GM11168 (cell line): ENCODE results near the gene GRAMD2B.
"Not testable (repeated sequence)": the region's sequence is repeated elsewhere in the genome, so short reads cannot be mapped to it uniquely, and the experiment has no call there.

Experiments
- in situ Hi-C: fragments of 300-500 bp; cut with MboI; formaldehyde crosslinking; loops from one replicate; pipeline ENCODE4 v1.12.0; 2022; ENCODE audit warnings: low sequenced_read_pairs; ENCODE audit not compliant: unreplicated experiment

The GRAMD2B gene

DNA sequence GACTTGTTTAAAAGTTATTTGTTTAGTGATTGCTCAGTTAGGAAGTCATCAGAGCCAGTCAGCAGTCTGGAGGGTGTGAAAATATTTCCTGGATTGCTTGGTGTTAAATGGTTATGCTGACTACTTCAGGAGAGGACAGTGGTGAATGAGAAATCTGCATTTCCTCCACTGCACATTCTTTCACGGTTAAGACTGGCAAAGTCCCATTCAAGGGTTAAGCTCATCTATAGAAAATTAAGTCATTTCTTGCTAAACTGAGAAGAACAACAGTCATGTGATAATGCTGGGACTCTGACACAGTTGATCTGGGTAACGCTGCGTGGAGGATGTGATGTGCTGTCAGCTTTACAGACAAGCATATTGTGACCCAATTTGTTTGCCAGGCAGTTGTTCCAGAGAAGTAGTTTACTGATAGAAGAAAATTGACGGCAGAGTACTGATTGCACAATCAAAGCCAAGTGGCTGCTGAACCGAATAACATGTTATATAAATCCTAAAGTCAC, 80.4 kb downstream of the GRAMD2B start:
- in situ Hi-C loops = no loop called here

DNA sequence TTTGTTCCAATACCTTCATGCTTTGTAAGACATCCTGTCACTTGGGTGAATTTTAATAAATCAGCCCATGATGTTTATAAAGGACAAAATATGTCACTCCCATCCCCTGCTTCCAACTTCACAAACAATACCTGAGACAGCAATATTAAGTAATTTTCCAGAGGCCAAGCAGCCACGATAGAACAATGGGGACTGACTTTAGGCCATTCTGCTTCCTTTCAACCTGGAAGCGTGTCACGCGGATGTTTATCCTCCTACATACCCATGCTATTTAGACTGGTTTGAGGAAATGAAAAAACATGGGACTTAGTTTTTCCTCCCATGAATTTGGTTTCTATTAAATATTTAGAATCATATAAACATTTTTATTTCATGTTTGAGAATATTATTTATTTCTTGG, 82.9 kb downstream of the GRAMD2B start:
- in situ Hi-C loops = no loop called here

DNA sequence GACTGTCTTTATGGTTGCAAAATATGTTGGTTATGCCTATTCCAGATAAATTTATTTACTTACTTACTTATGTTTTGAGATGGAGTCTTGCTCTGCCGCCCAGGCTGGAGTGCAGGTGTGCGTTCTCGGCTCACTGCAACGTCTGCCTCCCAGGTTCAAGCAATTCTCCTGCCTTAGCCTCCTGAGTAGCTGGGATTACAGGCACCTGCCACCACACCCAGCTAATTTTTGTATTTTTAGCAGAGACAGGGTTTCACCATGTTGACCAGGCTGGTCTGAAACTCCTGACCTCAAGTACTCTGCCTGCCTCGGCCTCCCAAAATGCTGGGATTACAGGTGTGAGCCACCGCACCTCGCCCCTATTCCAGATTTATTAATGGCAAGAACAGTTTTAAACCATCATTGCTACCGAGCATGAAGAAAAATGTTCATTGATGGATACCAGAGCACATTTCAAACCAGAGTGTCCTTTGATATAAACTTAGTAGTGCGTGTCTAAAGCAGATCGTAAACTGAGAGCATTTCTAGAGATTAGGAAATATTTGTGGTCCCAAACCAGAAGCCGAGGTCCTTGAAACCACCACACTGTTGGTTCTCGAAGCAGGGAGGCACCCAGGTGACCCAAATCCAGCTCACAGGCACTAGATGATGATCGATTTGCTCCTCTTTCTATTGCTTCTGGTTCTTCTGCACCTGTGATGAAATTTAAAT, 85.2 kb downstream of the GRAMD2B start:
- in situ Hi-C loops = no loop called here

DNA sequence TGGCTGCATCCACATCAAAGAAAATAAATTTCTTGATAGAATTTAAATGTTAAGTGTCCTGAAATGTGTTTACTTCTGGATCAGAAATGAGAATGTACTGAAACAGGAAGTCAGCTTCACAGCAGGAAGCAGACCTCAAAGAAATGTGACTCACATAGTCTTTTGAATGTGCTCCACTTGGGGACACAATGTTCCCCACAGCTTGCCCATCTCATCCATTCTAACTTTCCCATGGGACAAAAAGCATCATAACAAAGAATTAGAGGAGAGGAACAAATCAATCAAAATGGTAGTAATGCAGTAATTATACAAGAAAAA, 85.7 kb downstream of the GRAMD2B start:
- in situ Hi-C loops = no loop called here

DNA sequence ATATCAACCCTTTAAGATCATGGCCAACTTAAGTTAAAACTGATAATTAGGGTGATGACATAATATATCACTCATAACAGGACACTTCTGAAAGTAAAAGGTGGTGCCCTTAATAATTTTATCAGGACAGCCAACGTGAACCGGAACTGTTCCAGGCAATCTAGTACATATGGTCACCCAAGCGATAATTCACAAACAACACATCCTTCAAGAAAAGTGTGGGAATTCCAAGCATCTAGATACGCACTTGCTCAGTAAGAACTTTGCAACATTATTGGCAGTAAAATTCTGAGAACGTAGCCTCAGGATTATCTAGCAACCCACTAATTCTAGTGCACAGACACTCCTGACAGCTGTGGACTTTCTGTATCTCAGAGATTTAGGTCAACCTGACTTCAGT, 86.1 kb downstream of the GRAMD2B start:
- in situ Hi-C loops = no loop called here

DNA sequence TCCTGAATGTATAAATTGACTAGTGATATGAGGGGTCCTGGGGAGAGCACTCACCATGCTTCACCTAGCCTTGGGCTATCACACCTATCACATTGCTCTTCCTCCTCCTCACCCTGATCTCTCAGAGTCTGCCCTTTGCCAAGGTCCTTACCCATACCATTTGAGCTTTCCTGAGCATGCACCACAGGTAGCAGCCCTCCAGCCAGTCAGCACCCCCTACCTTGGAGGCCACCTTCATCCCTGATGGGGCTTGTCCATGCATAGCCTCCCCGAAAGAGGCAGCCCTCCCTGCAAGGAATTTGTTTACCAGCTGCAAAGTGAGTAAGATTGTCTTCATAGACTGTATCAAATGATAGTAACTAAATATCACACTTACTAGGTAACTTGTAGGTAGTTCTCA, 88.8 kb downstream of the GRAMD2B start:
- in situ Hi-C loops = no loop called here

DNA sequence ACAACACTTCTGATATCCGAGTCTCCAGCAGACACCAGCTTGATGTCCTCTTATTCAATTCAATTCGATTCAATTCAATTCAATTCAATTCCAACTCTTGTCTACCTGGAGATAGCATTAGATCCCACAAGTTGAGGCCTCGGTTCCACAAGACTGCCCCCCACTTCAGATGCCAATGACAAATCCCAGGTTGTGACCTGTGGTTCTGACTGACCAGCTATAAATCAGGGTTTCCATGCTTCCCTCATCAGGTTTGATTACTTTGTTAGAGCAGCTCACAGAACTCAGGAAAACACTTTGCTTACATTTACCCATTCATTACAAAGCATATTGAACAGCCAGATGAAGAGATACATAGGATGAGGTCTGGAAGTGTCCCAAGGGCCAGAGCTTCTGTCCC, 89.2 kb downstream of the GRAMD2B start:
- in situ Hi-C loops = no loop called here

DNA sequence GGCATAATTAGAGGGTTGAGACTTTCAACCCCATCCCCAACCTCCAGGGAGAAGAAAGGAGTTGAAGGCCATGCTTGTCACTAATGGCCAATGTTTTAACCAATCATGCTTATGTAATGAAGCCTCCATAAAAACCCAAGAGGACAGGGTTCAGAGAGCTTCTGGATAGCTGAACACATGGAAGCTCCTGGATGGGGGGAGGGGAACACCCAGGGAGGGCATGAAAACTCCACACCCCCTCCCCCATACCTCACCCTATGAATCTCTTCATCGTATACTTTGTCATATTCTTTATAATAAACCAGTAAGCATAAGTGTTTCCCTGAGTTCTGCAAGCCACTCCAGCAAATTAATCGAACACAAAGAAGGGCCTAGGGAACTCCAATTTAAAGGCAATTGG, 90.1 kb downstream of the GRAMD2B start:
- in situ Hi-C loops = no loop called here

DNA sequence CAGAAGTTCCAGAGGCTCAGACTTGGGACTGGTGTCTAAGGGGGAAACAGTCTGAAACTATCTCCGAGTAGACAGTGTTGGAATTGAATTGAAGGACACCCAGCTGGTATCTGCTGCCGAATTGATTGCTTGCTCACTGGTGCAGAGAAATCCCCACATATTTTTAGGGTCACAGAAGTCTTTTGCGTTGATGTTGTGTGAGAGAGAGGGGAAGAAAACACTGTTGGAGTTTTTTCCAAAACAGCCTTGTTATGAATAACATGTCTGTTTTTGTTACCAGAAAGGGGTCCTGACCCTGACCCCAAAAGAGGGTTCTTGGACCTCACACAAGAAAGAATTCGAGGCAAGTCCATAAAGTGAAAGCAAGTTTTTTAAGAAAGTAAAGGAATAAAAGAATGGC, 90.5 kb downstream of the GRAMD2B start:
- in situ Hi-C loops = no loop called here

DNA sequence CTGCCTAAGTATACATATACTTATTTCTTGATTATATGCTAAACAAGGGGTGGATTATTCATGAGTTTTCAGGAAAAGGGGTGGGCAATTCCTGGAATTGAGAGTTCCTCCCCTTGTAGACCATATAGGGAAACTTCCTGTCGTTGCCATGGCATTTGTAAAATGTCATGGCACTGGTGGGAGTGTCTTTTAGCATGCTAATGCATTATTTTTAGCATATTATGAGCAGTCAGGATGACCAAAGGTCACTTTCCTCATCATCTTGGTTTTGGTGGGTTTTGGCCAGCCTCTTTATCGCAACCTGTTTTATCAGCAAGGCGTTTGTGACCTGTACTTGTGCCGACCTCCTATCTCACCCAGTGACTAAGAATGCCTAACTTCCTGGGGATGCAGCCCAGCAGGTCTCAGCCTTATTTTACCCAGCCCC, 90.9 kb downstream of the GRAMD2B start:
- in situ Hi-C loops = no loop called here

DNA sequence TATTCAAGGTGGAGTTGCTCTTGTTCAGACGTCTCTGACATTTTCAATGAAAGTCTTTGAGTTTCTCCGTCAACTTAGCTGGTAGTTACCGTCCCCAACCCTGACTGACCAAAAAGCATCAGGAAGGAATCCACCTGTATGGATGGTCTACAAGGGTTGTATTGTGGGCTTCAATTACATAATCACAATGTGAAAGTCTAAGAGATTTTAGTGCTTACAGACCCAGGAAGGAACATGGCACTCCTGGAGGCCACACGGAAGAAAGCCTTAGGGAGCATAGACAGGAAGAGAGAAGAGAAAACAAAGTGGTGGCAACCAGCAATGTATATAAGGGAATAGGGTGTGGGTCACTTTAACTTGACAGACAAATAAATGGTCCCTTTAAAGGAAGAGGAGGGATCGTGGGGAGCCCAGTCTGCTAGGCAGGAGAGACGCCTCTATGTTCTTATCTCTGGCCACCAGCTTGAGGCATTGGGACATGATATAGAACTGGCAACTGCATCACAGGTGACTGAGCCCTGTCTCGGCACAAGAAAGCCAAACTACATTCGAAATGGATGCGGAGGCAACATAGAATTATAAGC, 91.4 kb downstream of the GRAMD2B start:
- in situ Hi-C loops = no loop called here

DNA sequence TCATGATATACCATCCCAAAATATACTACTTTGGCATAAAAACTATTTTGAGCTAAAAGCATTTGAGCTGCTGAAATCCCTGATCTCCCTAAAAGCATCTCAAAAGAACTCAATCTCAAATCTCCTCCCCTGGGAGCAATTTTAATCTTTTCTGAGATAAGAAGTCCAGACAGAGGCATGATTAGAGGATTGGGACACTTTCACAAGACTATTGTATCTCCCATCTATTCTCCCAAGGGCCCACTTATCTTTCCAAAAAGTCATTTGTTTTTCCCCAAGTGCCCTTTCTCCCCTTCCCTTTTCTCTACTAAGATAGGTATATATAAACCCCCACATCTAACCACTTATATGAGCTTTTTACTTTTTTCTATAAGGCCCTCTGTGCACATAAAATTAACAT, 92.1 kb downstream of the GRAMD2B start:
- in situ Hi-C loops = no loop called here

DNA sequence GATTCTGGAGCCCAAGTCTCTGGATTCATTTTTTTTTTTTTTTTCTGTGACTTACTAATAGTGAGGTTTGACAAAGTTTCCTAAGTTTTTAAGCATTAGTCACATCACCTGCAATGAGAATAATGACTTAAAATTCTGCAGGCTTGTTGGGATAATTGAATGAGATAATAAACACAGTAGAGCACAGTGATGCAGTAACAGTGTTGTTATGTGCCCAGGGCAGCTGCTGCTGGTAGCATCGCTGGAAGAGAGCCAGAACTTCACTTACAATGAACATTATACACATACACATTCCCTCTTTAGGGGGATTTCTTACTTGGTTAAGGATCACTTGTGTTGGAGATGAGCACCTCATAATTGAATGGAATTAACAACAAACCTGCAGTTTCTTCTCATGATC, 92.9 kb downstream of the GRAMD2B start:
- in situ Hi-C loops = no loop called here

DNA sequence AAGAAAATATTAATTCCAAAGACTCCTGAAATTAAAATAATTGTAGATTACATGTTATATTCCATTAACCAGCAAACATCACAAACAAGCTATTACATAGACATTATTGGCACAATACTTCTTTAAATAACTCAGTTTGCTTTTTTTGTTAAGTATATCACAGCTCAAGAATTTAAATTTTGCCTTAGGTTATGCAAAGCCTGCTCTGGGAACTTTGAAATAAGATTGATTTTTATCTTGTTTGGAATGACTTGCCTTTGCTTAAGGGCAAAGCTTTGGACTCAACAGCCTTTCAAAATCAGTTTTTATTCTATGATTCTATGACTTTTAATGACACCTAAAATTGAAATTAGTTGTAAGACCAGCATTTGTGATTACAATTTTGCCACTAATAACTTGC, 93.6 kb downstream of the GRAMD2B start:
- in situ Hi-C loops = no loop called here

DNA sequence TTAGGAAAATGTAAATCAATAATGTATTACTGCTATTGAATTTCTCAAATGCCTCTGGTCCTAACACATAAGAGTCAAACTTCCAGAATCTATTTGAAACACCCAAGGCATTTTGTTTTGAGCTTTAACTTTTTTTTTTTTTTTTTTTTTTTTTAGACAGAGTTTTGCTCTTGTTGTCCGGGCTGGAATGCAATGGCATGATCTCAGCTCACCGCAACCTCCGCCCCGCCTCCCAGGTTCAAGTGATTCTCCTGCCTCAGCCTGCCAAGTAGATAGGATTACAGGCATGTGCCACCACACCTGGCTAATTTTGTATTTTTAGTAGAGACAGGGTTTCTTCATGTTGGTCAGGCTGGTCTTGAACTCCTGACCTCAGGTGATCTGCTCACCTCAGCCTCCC, 96.0 kb downstream of the GRAMD2B start:
- in situ Hi-C loops = not testable (repeated sequence)

DNA sequence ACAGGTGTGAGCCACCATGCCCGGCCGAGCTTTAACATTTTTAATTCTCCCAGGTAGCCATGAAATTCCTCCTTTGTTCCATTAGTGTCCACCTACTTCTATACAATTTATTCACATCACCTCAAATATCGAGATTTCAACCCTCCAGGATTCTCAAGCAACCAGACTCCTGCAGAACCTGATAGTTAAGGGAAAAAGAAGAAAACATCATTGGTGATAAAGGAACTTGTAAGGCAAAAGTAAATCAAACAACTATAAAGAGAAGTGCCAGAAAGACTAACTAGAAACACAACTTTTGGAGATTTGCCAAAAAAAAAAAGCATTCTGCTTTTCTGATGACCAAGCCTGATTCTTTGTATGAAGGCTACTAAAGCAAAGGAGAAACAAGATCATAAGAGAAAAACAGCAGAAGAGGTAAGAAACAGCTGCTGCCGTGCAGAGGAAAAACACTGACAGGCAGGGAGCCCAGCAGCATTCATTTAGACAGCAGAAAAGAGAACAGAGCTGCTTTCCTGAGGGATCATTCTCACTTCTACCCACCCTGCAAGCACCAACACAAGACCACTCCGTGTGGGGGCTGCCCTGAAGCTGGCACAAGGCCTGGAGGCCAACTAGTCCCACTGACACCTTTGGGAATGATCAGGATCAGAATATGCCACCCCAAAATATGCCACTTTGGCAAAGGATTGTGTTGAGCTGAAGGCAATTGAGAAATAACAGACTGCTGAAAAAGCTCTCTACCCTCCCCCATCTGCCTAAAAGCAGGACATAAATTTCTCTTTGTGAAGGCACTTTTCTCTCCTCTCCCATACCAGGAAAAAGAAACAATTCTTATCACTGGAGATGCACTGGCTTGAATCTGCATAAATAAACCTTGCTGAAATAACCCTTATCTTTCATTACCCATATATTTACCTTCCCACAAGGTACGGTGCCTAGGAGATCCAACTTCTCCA, 96.7 kb downstream of the GRAMD2B start:
- in situ Hi-C loops = no loop called here

DNA sequence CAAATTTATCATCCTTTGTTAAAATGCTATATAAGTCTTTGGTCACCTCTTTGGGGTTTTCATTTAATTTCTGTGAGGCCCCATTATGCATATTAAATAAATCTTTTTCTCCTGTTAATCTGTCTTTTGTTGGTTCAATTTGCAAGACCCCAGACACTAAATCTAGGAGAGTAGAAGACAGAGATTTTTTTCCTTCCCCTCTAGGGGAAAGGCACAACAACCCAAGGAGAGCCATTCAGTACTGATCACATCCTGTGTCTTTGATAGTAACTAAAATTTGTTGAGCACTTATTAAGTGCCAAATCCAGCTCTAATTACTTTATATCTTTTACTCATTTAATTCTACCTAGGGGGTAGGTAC, 97.4 kb downstream of the GRAMD2B start:
- in situ Hi-C loops = no loop called here

DNA sequence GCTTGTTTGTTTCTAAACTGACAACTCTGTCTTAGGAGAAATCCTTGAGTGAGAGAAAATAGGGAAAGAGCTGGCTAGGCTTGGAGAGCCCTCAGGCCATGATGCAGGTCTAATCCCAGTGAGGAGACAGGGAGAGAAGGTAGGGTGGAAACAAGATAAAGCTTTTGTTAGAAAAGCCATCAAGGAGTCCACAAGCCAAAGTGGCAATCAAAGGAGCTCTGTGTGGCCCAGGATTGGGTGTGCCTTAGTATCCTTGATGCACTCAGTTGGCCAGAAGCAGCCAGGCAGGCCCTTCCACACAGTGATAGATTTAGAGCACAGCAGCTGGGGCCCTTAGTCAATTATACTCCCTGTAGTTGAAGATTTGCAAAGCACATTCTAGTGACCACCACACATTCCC, 97.9 kb downstream of the GRAMD2B start:
- in situ Hi-C loops = no loop called here

DNA sequence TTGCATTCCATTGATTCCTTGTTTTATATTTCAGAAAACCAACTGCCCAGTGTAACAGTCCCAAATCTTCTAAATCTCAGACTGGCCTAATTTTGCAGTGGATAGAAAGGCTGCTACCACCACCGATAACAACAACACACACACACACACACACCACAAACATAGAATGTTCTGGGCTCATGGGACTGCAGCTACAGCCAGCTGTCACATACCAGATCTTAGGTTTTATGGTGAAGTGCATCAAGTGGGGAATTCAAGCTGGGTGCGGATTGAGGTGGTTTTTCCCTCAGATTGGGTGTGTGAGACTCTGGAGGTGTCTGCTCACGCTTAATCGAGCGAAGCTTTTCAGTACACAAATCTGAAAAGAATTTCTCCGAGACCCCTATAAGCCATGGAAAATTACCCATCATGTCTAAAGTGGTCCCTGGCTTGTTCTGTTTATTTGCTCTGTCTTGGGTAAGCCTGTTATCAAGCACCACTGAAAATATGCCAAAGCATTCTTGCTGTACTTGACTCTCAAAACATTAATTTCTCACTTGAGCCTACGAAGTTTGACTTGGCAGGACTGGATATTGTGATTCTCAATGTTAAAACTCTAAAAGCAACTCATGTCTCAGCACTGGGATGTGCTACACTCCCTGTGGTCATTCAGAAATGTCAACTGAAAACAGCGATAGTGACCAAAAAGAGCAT, 100.8 kb downstream of the GRAMD2B start:
- in situ Hi-C loops = no loop called here

DNA sequence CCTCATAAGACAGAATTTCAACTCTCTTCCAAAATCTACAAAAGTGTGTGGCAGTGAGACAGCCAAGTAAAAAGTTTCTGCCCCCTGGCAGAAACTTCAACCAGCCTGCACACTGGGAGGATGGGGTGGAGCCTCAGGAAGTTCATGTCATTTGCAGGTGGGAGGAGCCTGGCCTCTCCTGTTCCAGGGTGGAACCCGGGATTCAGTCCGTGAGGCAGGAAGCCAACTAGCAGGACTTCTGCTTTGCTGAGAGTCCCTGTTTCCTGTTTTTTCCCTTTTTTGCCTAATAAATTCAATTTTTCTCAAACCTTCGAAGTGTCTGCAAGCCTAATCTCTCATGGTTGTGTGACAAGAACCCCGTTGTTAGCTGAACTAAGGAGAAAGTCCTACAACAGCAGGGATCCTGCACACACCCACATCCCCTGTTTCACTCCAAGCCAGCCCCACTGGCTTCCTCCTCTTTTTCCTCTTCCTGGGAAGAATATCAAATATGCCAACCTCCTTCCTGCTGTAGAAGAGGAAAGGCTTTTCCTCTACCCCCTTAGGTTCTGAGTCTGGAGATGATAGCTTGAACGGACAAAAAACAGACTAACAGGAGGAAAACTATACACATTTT, 102.5 kb downstream of the GRAMD2B start:
- in situ Hi-C loops = no loop called here
